ENCODE data around the gene PIGM.

PIGM gene

DNA sequence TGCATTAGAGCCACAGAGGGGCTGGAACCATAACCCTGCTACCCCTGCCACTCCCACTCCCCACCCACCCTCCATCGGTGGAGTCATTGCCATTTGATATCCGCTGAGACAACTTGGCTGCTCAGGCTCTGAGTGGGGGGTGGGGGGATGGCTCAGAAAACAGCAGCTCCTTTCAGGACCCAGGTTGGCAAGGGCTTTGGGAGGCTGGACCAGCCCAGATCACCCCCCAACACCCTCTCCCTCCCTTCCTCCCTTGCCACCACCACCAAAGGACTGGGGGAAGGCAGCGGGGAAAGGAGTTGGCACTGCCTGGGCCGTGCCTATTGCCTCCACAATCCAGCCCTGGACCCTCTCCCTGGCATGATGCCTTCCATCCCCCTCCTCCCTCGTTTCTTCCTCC, 36.4 kb upstream of the PIGM start:
- Histone ChIP-seq H3F3A (ENCODE audit: insufficient read depth) (no peaks in the 10 kb centered on the region), H3K27me3 (ENCODE audit: low read length) (no peaks in the 10 kb centered on the region; the same call in 1 of the 2 replicates), H3K4me3 (ENCODE audit: insufficient read depth, low read length, poor library complexity, severe bottlenecking) (no peak overlapping the region), H3K36me3 (ENCODE audit: low read length) (no peaks in the 10 kb centered on the region), H3K4me2 (ENCODE audit: low read depth, low read length, poor library complexity, severe bottlenecking) (no peak overlapping the region), H3K9me2 (replicated peaks; ENCODE audit: insufficient read depth, low read length) (no peaks in the 10 kb centered on the region), H4K20me1 (ENCODE audit: low read depth, low read length) (no peaks in the 10 kb centered on the region), H3K9me3 (ENCODE audit: insufficient read depth, low read length) (no peaks in the 10 kb centered on the region), H2AFZ (ENCODE audit: low read depth, low read length, severe bottlenecking) (no peak overlapping the region), H3K27ac (ENCODE audit: low read depth, low read length) (no peak overlapping the region), H3K79me2 (ENCODE audit: insufficient read depth, low read length) (no peaks in the 10 kb centered on the region), H3K9ac (ENCODE audit: low read length) (no peak overlapping the region)
- TF ChIP-seq EZH2phosphoT487 (conservative IDR thresholded peaks at IDR 0.05; ENCODE audit: low read length), result no peak
- TF ChIP-seq, protein P1, sequence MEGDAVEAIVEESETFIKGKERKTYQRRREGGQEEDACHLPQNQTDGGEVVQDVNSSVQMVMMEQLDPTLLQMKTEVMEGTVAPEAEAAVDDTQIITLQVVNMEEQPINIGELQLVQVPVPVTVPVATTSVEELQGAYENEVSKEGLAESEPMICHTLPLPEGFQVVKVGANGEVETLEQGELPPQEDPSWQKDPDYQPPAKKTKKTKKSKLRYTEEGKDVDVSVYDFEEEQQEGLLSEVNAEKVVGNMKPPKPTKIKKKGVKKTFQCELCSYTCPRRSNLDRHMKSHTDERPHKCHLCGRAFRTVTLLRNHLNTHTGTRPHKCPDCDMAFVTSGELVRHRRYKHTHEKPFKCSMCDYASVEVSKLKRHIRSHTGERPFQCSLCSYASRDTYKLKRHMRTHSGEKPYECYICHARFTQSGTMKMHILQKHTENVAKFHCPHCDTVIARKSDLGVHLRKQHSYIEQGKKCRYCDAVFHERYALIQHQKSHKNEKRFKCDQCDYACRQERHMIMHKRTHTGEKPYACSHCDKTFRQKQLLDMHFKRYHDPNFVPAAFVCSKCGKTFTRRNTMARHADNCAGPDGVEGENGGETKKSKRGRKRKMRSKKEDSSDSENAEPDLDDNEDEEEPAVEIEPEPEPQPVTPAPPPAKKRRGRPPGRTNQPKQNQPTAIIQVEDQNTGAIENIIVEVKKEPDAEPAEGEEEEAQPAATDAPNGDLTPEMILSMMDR (IDR thresholded peaks at IDR 0.05; ENCODE audit: insufficient read depth, low read length, poor library complexity, severe bottlenecking), result no peak

DNA sequence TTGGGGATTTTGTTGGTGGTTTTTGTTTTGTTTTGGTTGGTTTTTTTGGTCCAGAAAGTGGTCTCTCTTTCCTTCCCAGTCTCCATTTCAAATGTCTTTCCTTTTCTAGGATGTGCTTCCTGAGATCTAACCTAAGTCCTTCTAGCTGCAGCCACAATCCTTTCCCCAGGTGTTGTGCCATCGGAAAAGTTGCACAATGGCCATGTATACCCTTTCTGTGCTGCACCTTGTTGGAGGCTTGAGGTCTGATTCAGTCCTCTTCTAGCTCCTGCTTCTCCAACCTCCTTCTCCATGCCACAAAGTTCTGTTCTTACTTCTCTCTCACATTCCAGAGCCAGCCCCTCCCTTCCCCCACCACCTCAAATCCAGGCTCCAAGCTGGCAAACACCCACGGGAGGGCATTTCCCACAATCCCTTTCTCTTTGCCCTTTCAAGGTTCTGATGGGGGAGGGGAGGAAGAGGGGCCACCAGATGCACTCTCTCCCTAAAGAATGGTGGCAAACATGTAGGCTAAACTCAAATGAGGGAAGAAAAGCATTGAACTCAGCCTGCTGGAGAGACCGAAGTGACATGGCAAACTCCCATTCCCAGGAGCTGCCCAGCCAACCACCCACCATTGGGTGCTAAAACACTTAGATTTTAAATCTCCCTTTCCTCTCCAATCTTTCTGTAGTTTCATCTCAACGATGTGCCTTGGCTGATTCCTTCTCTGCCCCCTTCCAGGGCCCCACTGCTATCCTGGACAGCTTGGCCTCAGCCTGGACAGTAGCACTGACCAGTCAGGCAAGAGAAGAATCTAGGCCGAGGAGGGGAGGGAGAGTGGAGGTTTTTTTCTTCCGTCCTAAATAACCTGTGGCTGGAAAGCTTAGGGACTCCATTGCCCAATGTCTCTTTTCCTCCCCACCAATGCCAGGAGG, 35.3 kb upstream of the PIGM start:
- H3K9me3 ChIP-seq (ENCODE audit: insufficient read depth, low read length), result no peaks in the 10 kb centered on the region
- H3K4me2 ChIP-seq (ENCODE audit: low read depth, low read length, poor library complexity, severe bottlenecking), result no peak overlapping the region
- H3K27me3 ChIP-seq (ENCODE audit: low read length), result no peaks in the 10 kb centered on the region; the same call in 1 of the 2 replicates
- H3K9ac ChIP-seq (ENCODE audit: low read length), result no peak overlapping the region
- H4K20me1 ChIP-seq (ENCODE audit: low read depth, low read length), result no peaks in the 10 kb centered on the region
- no peaks in the 10 kb centered on the region for H3F3A ChIP-seq (ENCODE audit: insufficient read depth)
- no peaks in the 10 kb centered on the region for H3K79me2 ChIP-seq (ENCODE audit: insufficient read depth, low read length)
- no peak for TF ChIP-seq EZH2phosphoT487 (conservative IDR thresholded peaks at IDR 0.05; ENCODE audit: low read length)
- TF ChIP-seq, protein P1 (IDR thresholded peaks at IDR 0.05; ENCODE audit: insufficient read depth, low read length, poor library complexity, severe bottlenecking), result no peak
- H3K27ac ChIP-seq (ENCODE audit: low read depth, low read length), result no peak overlapping the region
- no peak overlapping the region for H2AFZ ChIP-seq (ENCODE audit: low read depth, low read length, severe bottlenecking)
- H3K9me2 ChIP-seq (replicated peaks; ENCODE audit: insufficient read depth, low read length), result no peaks in the 10 kb centered on the region
- H3K4me3 ChIP-seq (ENCODE audit: insufficient read depth, low read length, poor library complexity, severe bottlenecking), result no peak overlapping the region
- no peaks in the 10 kb centered on the region for H3K36me3 ChIP-seq (ENCODE audit: low read length)

DNA sequence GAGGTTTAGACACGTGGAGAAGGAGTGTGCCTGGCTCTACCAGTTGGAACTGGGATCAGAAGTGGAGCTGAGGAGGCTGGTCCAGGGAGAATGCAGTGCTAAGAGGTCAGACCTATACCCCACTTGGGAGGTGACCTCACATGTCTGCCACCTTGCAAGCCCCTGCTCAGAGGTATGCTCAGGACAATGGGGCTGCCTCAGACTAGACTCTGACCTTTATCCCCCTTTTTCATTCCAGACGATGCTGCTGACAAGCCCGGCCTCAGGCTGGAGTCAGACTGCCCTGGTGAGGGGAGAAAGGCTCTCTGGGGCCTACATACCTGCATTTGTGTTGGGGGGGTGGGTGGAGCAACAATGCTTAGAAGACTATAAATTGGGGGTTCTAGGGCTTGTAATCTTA, 33.0 kb upstream of the PIGM start:
- Histone ChIP-seq H3K27me3 (ENCODE audit: low read length) (no peaks in the 10 kb centered on the region; the same call in 1 of the 2 replicates), H3F3A (ENCODE audit: insufficient read depth) (no peaks in the 10 kb centered on the region), H3K79me2 (ENCODE audit: insufficient read depth, low read length) (no peaks in the 10 kb centered on the region), H4K20me1 (ENCODE audit: low read depth, low read length) (no peaks in the 10 kb centered on the region), H3K9me2 (replicated peaks; ENCODE audit: insufficient read depth, low read length) (no peaks in the 10 kb centered on the region), H3K4me2 (ENCODE audit: low read depth, low read length, poor library complexity, severe bottlenecking) (no peak overlapping the region), H3K9me3 (ENCODE audit: insufficient read depth, low read length) (no peaks in the 10 kb centered on the region), H3K27ac (ENCODE audit: low read depth, low read length) (no peak overlapping the region), H3K4me3 (ENCODE audit: insufficient read depth, low read length, poor library complexity, severe bottlenecking) (no peak overlapping the region), H3K36me3 (ENCODE audit: low read length) (no peaks in the 10 kb centered on the region), H2AFZ (ENCODE audit: low read depth, low read length, severe bottlenecking) (no peak overlapping the region), H3K9ac (ENCODE audit: low read length) (no peak overlapping the region)
- no peak for TF ChIP-seq EZH2phosphoT487 (conservative IDR thresholded peaks at IDR 0.05; ENCODE audit: low read length)
- TF ChIP-seq, protein P1 (IDR thresholded peaks at IDR 0.05; ENCODE audit: insufficient read depth, low read length, poor library complexity, severe bottlenecking), result no peak
